ENCODE data around the gene EEF1AKMT1. TPM values are rescaled to one million over a fixed set of nuclear protein-coding genes. Genes with fewer than 3 reads are reported as not detected.

The EEF1AKMT1 gene
- total RNA-seq, 1 donor from 2014 or later = 12.3 TPM

DNA sequence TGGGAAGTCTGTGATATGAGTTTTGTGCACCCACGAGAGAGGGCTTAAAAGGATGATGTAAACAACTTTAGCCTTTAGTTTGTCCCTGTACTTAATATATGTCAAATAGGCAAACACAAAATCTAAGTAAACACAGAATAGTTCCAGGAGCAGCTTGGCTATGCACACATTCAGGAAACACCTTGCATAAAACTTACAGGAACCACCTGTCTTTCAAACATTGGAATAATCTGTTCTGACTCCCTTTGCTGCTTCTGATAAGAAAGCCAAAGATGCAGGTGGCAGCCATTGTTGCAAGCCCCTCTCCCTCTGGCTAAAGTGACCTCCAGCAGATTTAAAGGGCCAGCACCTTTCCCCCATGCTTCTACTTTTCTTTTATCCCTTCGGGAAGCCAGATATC is 4.7 kb downstream of the EEF1AKMT1 start:
- H3K36me3 ChIP-seq = peaks cover 10% of the 10 kb centered on the region
- H3K27ac ChIP-seq = no peak overlapping the region
- Mint-ChIP-seq H3K9me3 (peaks cover 43% of the 10 kb centered on the region), H3K4me3 (no peak overlapping the region), H3K36me3 (peaks cover 35% of the 10 kb centered on the region), H3K4me1 (peaks cover 11% of the 10 kb centered on the region), H3K27ac (no peak overlapping the region), H3K27me3 (ENCODE audit: insufficient read depth, low read depth) (peaks cover 2% of the 10 kb centered on the region)
- peaks cover 12% of the 10 kb centered on the region for H3K9me3 ChIP-seq (ENCODE audit: low read depth)
- no peak overlapping the region for H3K9ac ChIP-seq
- no peak for TF ChIP-seq EZH2phosphoT487 (IDR thresholded peaks at IDR 0.05)
- TF ChIP-seq EZH2 (IDR thresholded peaks at IDR 0.05) = no peak
- TF ChIP-seq, protein P1, sequence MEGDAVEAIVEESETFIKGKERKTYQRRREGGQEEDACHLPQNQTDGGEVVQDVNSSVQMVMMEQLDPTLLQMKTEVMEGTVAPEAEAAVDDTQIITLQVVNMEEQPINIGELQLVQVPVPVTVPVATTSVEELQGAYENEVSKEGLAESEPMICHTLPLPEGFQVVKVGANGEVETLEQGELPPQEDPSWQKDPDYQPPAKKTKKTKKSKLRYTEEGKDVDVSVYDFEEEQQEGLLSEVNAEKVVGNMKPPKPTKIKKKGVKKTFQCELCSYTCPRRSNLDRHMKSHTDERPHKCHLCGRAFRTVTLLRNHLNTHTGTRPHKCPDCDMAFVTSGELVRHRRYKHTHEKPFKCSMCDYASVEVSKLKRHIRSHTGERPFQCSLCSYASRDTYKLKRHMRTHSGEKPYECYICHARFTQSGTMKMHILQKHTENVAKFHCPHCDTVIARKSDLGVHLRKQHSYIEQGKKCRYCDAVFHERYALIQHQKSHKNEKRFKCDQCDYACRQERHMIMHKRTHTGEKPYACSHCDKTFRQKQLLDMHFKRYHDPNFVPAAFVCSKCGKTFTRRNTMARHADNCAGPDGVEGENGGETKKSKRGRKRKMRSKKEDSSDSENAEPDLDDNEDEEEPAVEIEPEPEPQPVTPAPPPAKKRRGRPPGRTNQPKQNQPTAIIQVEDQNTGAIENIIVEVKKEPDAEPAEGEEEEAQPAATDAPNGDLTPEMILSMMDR (IDR thresholded peaks at IDR 0.05) = no peak
- H3K4me2 ChIP-seq = no peak overlapping the region
- H2AFZ ChIP-seq (replicated peaks) = no peak overlapping the region
- no peaks in the 10 kb centered on the region for H4K20me1 ChIP-seq (ENCODE audit: low read depth)
- H3K4me3 ChIP-seq = no peak overlapping the region
- peaks cover 7% of the 10 kb centered on the region for H3F3A ChIP-seq (ENCODE audit: low read depth)
- no peaks in the 10 kb centered on the region for H3K27me3 ChIP-seq
- H3K79me2 ChIP-seq (ENCODE audit: low read depth) = peaks cover 16% of the 10 kb centered on the region
- H3K4me1 ChIP-seq = peaks cover 9% of the 10 kb centered on the region
- no peak for DNase-seq (ENCODE audit: low spot score)

DNA sequence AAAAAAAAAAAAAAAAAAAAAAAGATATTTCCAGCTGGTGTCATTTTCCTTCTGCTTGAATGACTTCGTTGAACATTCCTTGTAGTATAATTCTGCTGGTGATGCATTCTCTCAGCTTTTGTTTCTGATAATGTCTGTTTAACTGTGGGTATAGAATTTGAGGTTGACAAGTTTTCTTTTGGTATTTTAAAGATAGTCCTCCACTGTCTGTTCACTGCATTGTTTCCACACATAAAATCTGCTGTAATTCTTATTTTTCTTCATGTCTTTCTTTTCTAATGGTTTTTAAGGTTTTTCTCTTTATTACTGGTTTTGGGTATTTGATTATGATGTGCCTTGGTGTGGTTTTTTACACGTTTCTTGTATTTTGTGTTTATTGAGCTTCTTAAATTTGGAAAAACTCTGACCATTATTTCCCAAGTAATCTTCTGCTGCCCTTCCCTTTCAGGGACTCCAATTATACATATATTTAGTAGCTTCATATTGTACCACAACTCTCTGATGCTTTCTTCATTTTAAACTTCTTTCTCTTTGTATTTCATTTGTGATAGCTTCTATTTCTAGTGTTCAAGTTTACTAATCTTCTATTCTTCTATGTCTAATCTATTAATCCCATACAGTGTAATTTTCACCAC is 6.3 kb downstream of the EEF1AKMT1 start:
- peaks cover 34% of the 10 kb centered on the region for H3K36me3 Mint-ChIP-seq
- no peak overlapping the region for H3K4me3 ChIP-seq
- H3K9me3 Mint-ChIP-seq = peaks cover 43% of the 10 kb centered on the region
- no peak overlapping the region for H3K4me2 ChIP-seq
- H3K27ac Mint-ChIP-seq = no peak overlapping the region
- H3F3A ChIP-seq (ENCODE audit: low read depth) = no peaks in the 10 kb centered on the region
- no peaks in the 10 kb centered on the region for H4K20me1 ChIP-seq (ENCODE audit: low read depth)
- no peak for TF ChIP-seq EZH2 (IDR thresholded peaks at IDR 0.05)
- no peak for TF ChIP-seq EZH2phosphoT487 (IDR thresholded peaks at IDR 0.05)
- TF ChIP-seq, protein P1 (IDR thresholded peaks at IDR 0.05) = no peak
- H3K27ac ChIP-seq = no peak overlapping the region
- H3K4me3 Mint-ChIP-seq = no peak overlapping the region
- no peaks in the 10 kb centered on the region for H3K27me3 ChIP-seq
- no peak overlapping the region for H2AFZ ChIP-seq (replicated peaks)
- H3K9ac ChIP-seq = no peak overlapping the region
- peaks cover 2% of the 10 kb centered on the region for H3K27me3 Mint-ChIP-seq (ENCODE audit: insufficient read depth, low read depth)
- DNase-seq (ENCODE audit: low spot score) = no peak
- H3K36me3 ChIP-seq = peaks cover 10% of the 10 kb centered on the region
- peaks cover 7% of the 10 kb centered on the region for H3K79me2 ChIP-seq (ENCODE audit: low read depth)
- H3K4me1 Mint-ChIP-seq = peaks cover 2% of the 10 kb centered on the region
- peaks cover 12% of the 10 kb centered on the region for H3K9me3 ChIP-seq (ENCODE audit: low read depth)
- H3K4me1 ChIP-seq = peaks cover 3% of the 10 kb centered on the region

DNA sequence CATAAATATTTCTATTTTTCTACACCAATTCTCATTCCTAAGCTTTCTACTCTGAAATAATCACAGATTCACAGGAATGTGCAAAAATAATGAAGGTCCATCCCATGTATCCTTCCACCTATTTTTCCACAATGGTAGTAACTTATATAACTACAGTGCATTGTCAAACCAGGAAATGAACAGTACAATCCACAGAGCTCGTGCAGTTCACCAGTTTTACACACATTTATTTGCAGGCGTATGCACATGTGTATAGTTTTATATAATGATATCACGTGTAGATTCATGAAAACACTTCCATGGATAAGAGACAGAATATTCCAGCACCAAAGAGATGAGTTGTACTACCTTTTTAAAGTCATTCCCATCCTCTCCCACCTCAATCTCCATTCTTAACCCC is 12.9 kb downstream of the EEF1AKMT1 start:
- Mint-ChIP-seq H3K4me3 (no peak overlapping the region), H3K4me1 (peaks cover 2% of the 10 kb centered on the region), H3K27ac (no peak overlapping the region), H3K36me3 (peaks cover 14% of the 10 kb centered on the region), H3K27me3 (ENCODE audit: insufficient read depth, low read depth) (peaks cover 2% of the 10 kb centered on the region), H3K9me3 (peaks cover 24% of the 10 kb centered on the region)
- TF ChIP-seq, protein P1 (IDR thresholded peaks at IDR 0.05) = no peak
- Histone ChIP-seq H3K79me2 (ENCODE audit: low read depth) (no peaks in the 10 kb centered on the region), H3K9ac (no peak overlapping the region), H3K27me3 (no peaks in the 10 kb centered on the region), H3K4me2 (no peak overlapping the region), H3K4me1 (no peaks in the 10 kb centered on the region), H3K9me3 (ENCODE audit: low read depth) (peaks cover 9% of the 10 kb centered on the region), H3K27ac (no peak overlapping the region), H3K36me3 (no peaks in the 10 kb centered on the region), H4K20me1 (ENCODE audit: low read depth) (no peaks in the 10 kb centered on the region), H3K4me3 (no peak overlapping the region), H3F3A (ENCODE audit: low read depth) (no peaks in the 10 kb centered on the region), H2AFZ (replicated peaks) (no peak overlapping the region)
- no peak for DNase-seq (ENCODE audit: low spot score)
